Measurements from ENCODE around the gene LPXN. TPM values are rescaled to one million over a fixed set of nuclear protein-coding genes. Genes with fewer than 3 reads are reported as not detected.

LPXN gene
- total RNA-seq, 1 experiment from 2014 or later = 2.1 TPM

- TF ChIP-seq ZNF281 (CRISPR knock-in tag; IDR thresholded peaks at IDR 0.05) (no peak), ETV6 (CRISPR knock-in tag; IDR thresholded peaks at IDR 0.05) (no peak), ZNF425 (CRISPR knock-in tag; conservative IDR thresholded peaks at IDR 0.05) (no peak)
These were observed 22.0 kb upstream of the LPXN start (continued) for GRCh38 chr11:58597486-58598144.

GRCh38 chr11:58596621-58597020 is 21.0 kb upstream of the LPXN start:
- peaks cover 37% of the 10 kb centered on the region for H3K4me1 Mint-ChIP-seq
- peaks cover 7% of the 10 kb centered on the region; the same call in 1 of the 2 replicates for H3K36me3 Mint-ChIP-seq
- TF ChIP-seq MYBL2 (CRISPR knock-in tag; IDR thresholded peaks at IDR 0.05) = no peak
- no peak for TF ChIP-seq NFYB (CRISPR knock-in tag; conservative IDR thresholded peaks at IDR 0.05; ENCODE audit: low read depth)
- TF ChIP-seq ATF6 (CRISPR knock-in tag; IDR thresholded peaks at IDR 0.05) = no peak
- no peak for TF ChIP-seq KAT7 (CRISPR knock-in tag; IDR thresholded peaks at IDR 0.05; ENCODE audit: borderline replicate concordance)
- no peak for DNase-seq (ENCODE audit: low spot score)
- POLR2A ChIA-PET = no interaction called here
- H3K27ac Mint-ChIP-seq = peak overlapping the region; percentile 1; the same call in 1 of the 2 replicates
- H3K4me3 Mint-ChIP-seq = no peak overlapping the region
- CTCF ChIA-PET = no interaction called here
- ATAC-seq = no peak
- H3K27me3 Mint-ChIP-seq (ENCODE audit: low read depth) = no peaks in the 10 kb centered on the region
- H3K9me3 Mint-ChIP-seq = no peaks in the 10 kb centered on the region

- Mint-ChIP-seq H3K36me3 (peaks cover 10% of the 10 kb centered on the region), H3K4me1 (peaks cover 22% of the 10 kb centered on the region), H3K27ac (no peak overlapping the region), H3K4me3 (no peak overlapping the region), H3K9me3 (no peaks in the 10 kb centered on the region), H3K27me3 (ENCODE audit: low read depth) (no peaks in the 10 kb centered on the region)
- DNase-seq (ENCODE audit: low spot score) = no peak
- no peak for ATAC-seq
- ChIA-PET CTCF (no interaction called here), POLR2A (interaction anchor here (0.6 kb wide), 1 partner anchor 883 kb away, joined by 5 read pairs; the partner anchor contains the start of genes MED19 and TMX2)
- TF ChIP-seq RELA (CRISPR knock-in tag; IDR thresholded peaks at IDR 0.05; ENCODE audit: borderline replicate concordance) (no peak), KAT7 (CRISPR knock-in tag; IDR thresholded peaks at IDR 0.05; ENCODE audit: borderline replicate concordance) (no peak), CREB1 (CRISPR knock-in tag; IDR thresholded peaks at IDR 0.05) (no peak), NR1H2 (CRISPR knock-in tag; IDR thresholded peaks at IDR 0.05) (no peak), EMX1 (CRISPR knock-in tag; IDR thresholded peaks at IDR 0.05) (no peak), ZBTB21 (CRISPR knock-in tag; IDR thresholded peaks at IDR 0.05; ENCODE audit: borderline replicate concordance) (no peak), USF1 (CRISPR knock-in tag; IDR thresholded peaks at IDR 0.05) (no peak), IRF1 (CRISPR knock-in tag; IDR thresholded peaks at IDR 0.05) (no peak), E2F4 (CRISPR knock-in tag; IDR thresholded peaks at IDR 0.05; ENCODE audit: borderline replicate concordance, low read depth) (no peak), NR2C2 (CRISPR knock-in tag; IDR thresholded peaks at IDR 0.05) (no peak), HMGXB4 (CRISPR knock-in tag; IDR thresholded peaks at IDR 0.05) (no peak), ATF6 (CRISPR knock-in tag; IDR thresholded peaks at IDR 0.05) (no peak)
These were observed 19.2 kb upstream of the LPXN start for GRCh38 chr11:58594826-58595225.
